ENCODE data around the gene DNAJB12. TPM values are rescaled to one million over a fixed set of nuclear protein-coding genes. Genes with fewer than 3 reads are reported as not detected.
A peak's percentile ranks its signal among the peaks of the same experiment; 100 is the strongest.
"Not testable (repeated sequence)": the region's sequence is repeated elsewhere in the genome, so short reads cannot be mapped to it uniquely, and the experiment has no call there.

Gene DNAJB12
- 54.4 and 58.1 TPM in 2 replicates for total RNA-seq (2014; rRNA removed; shearing (Covaris generic))

DNA sequence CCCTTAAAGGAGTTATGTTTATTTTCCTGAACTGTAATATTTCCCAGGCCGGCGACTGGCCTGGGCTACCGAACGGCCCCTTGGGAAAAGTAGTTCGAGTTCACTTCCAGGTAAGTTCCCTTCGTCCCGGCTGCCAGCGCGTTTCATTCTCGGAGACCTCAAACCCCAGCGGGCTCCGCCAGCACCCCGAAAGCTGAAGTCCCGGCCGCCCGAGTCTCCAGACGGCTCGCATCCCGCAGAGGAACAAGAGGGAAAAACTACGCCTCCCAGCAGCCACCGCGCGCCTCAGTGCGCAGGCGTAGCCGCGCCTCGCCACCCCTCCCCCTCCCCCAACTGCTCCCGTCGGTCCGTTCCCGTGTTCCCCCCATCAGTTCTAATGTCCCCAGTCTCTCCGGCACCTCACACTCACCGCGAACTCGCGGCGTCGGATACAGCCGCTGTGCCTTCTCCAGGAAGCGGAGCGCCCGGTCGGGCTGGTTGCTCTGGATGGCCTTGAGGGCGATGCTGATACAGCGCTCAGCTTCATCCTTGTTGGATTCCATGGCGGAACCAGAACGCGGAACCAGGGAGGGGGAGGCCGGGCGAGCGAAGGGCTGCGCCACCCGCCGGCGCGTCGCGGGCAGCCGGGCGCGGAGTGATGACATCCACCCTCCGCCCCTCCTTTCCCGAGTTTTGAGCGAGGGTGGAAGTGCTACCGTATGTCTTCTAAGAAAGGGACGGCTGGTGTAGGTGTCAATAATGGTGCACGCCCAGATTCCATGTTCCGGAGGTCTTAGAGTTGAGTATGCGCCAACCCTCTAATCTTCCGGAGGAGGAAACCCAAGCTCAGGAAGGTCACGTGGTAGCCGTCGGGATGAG, at the start of gene DNAJB12:
Gene DNAJB12 (minus strand): TSS at position 564 of the 858 bp plus-strand sequence. CDS start 22 bp downstream, at position 542.
- DNase-seq (ENCODE audit: low spot score) = peak; percentile 95

DNA sequence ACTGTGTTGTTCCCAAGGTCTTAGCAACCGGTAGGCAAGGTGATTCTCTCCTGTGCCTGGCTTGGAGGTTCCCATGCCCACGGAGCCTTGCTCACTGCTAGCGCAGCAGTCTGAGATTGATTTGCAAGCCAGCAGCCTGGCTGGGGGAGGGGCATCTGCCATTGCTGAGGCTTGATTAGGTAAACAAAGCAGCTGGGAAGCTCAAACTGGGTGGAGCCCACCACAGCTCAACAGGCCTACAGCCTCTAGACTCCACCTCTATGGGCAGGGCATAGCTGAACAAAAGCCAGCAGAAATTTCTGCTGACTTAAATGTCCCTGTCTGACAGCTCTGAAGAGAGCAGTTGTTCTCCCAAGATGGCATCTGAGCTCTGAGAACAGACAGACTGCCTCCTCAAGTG, 40.9 kb upstream of the DNAJB12 start:
- not testable (repeated sequence) for DNase-seq (ENCODE audit: low spot score)

DNA sequence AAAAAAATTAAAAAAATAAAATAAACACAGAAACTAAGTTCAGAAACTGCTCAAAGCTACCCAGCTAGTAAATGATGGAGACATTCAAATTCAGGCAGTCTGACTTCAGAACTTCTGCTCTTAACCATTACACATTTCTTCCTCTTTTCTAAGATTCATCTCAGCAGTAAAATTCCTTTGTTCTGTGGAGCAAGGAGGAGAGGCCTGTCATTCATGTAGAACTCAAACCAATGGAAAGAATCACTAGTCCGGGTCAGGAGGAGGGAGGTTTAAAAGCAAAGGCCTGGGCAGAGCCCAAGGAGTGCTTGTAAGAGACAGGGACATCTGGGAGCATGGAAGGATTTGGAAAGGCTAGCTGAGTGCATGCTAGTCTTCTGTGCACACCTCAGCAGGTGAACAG, 37.9 kb upstream of the DNAJB12 start:
- no peak for DNase-seq (ENCODE audit: low spot score)

DNA sequence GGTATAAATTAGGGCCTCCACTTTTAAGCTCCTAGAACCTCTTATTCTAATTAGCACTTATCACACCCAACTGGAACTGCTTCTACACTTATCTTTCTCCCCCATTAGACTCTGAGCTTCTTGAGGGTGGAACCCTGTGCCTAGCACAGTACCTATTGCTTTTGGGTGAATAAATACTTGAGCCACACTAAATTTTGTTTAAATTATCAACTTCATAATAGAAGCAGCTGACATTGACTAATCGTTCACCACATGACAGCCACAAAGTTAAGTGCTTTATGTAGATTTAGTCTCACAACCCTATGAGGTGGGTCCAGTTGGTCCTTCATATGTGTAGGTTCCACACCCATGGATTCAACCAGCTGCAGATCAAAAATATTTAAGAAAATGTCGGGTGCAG, 36.0 kb upstream of the DNAJB12 start:
- DNase-seq (ENCODE audit: low spot score) = no peak

DNA sequence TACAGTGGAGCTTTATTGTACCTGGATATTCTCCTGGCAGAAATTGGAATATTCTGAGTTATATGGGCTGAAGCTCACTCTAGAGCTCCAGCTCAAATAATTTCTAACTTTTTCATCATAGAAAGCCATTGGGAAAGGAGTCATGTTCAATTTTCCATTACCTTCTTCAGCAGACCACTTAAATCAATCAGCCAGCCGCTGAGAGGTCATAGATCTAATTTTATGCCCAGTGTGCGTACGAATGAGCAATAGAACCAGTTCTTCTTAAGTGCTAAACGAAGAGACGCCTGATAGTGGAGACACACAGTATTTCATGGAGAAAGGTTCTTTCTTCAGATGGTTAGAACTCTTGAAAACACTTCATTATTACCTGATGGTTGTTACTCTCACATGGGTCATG, 35.0 kb upstream of the DNAJB12 start:
- no peak for DNase-seq (ENCODE audit: low spot score)

DNA sequence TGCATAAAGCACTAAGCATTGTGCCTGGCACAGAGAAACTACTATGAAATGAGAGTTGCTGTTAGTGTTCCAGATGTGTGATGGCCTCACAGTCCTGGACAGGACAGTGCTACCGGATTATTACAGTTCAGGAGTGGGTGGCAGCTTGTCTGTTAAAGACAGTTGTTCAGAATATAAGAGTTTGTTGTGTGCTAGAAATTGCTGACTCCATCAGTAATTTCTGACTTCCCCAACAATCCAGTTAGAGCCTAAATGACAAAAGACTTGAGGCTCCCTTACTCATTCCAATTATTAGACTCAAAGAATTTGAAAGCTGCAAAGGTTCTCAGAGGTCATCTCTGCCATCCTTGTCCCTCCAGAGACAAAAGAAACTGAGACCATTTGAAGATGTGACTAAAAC, 34.3 kb upstream of the DNAJB12 start:
- DNase-seq (ENCODE audit: low spot score) = no peak

DNA sequence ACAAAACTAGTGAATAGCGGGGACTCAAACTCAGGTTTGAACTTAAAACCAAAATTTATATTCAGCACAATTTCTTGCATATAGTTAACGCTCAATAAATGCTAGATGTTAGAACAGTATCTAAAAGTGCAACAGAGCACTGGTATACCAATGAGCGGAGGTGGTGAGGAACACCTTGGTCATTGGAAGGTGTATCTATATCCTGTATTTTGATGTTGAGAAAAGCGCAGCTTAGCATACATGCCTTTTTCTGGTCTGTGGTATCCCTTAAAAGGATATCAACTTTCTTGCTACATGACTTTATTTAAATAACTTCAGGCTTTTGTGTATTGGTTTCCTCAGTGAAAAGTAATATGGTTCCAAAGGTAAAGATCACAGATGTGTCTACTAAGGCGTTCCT, 33.3 kb upstream of the DNAJB12 start:
- DNase-seq (ENCODE audit: low spot score) = no peak

DNA sequence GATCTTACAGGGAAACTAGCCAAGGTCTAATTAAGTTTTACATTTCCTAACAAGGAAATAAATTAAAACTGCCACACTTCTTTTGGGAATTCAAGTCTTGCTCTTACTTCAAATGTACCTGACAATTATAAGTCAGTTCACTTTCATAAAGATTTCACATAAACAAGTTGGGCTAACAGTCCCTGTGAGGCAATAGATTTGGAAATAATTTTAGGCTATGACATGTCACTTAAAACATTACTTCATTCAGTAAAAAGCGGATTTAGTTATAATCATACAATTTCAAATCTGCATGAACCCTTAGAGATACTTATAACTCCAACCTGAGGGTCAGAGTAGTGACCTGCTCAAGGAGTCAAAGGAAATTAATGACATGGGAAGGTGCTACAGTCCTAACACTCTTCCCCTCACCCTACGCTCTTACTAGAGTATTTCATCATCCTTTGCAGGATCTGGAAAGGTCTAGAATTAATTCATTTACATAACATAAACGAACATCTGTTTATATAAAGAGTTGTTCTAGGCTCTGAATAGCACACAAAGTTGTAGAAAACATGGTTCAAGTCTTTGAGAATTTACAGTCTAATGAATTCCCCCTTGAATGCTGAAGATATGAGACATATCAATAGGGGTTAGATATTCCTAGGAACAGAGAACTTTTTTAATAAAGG, 32.3 kb upstream of the DNAJB12 start:
- DNase-seq (ENCODE audit: low spot score) = no peak

DNA sequence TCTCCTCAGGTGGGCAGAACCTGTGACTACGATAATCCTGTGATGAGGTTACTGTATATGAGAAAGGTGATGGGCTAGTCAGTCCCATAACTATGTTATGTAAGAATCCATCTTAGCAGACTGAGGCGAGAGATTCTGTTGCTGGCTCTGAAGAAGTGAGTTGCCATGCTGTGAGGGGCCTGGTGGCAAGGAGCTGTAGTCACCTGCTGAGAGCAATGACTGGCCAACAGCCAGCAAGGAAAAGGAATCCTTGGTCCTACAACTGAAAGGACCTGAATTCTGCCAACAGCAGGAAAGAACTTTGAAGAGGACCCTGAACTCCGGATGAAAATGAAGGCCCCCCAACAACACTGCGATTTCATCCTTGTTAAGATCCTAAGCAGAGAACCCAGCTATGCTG, 31.0 kb upstream of the DNAJB12 start:
- DNase-seq (ENCODE audit: low spot score) = no peak

DNA sequence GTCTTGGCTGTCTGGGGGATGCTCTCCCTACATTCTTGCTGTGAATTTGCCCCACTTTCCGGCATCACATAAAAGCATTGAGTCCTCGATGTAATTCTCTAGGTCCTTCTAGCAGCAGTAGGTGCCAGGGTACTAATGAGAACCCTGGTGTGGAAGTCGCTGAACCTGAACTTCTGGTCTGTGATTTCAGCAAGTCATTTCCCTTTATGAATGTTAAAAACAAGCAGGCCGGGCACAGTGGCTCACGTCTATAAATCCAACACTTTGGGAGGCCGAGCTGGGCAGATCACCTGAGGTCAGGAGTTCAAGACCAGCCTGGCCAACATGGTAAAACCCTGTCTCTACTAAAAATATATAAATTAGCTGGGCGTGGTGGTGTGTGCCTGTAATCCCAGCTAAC, 30.3 kb upstream of the DNAJB12 start:
- peak; percentile 29 for DNase-seq (ENCODE audit: low spot score)

DNA sequence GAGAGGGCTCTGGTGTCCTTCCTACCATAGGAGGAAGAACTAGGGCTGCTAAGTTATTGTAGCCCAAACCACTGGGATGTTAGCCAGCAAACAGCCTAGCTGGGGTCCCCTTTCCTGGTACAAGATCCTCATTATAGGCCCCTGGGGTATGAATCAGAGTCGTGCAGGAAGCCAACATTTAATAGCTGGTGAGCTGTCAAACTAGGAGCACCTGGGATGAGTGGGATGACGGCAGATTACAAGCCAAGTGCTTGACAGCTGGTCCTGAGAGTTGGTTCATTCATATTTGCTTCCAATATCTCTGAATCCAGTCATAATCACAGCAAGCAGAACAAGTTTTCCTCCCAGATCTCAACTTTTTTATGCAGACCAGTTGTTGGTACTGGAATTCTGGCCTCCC, 25.1 kb upstream of the DNAJB12 start:
- DNase-seq (ENCODE audit: low spot score) = no peak

DNA sequence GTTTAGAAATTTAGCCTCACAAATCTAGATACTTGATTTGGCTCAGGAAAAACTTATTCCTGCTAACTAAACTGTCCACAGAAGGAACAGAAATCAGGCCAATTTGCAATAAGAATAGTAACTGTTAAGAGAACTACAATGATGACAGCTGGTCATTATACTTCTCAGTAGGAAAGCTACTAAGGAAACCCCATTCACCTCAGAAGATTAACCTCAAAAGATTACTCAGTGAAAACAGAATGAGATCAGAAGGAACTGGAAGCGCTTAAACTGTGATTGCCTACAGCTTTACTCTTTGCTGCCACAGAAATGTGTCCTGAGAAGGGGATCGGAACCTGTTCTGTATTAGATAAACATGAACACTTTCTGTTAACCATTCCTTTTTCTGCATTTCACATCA, 24.3 kb upstream of the DNAJB12 start:
- no peak for DNase-seq (ENCODE audit: low spot score)

DNA sequence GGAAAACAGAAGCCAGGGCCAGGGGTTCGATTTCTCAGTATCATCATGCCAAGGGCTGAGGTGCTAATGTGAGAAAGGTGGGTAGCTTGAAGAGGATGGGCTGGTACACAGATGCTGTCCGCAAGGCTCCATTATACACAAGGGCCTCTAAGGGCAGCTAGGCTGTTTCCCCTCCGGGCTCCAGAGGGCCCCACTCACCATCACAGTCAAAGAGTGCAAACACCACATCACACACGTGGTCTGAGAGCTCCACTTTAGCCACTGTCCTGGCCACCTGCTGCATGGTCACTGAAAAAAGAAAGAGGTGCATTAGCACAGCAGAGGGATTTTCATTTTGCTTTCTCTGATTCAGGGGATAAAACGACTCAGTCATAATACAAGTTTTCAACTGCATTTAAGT, 20.9 kb upstream of the DNAJB12 start:
- DNase-seq (ENCODE audit: low spot score) = peak; percentile 64

DNA sequence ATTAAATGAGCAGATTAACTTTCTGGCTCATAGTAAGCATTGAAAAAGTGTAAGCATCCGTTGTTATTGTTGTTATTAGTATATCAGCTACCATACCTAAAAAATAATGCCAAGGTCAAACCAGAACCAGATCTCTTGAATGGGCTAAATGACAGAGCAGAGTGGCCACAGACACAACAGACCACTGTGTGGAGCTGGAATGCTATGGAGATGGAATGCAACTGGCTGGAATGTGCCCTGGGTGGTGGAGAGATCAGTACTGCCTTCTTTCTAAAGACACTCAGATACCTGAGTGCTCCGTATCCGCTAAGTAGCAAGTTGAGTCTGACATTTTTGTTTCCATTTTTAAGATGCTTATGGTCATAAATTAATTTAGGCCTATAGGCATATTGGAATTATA, 20.5 kb upstream of the DNAJB12 start:
- DNase-seq (ENCODE audit: low spot score) = no peak

DNA sequence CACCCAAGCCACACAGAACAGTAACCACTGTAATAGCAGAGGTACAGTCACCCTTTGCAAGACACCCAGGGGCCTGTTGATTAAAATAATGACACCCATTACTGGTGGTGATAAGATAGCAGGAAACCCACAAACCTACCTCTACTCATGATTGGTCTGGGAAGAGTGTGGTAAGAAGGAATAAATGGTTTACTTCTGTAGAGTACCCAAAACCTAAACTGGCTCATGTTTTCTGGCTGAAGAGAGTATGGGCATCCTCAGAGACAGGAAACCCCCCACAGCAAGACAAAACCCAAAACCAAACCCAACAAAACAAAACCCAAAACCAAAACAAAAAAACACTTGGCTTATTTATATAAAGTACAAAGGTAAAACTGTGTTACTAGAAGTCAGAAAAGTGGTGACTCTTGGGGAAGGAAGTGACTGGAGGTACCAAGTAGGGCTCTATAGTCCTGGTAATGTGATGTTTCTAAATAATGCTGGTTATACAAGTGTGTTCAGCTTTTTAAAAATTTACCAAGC, 15.5 kb upstream of the DNAJB12 start:
- no peak for DNase-seq (ENCODE audit: low spot score)

DNA sequence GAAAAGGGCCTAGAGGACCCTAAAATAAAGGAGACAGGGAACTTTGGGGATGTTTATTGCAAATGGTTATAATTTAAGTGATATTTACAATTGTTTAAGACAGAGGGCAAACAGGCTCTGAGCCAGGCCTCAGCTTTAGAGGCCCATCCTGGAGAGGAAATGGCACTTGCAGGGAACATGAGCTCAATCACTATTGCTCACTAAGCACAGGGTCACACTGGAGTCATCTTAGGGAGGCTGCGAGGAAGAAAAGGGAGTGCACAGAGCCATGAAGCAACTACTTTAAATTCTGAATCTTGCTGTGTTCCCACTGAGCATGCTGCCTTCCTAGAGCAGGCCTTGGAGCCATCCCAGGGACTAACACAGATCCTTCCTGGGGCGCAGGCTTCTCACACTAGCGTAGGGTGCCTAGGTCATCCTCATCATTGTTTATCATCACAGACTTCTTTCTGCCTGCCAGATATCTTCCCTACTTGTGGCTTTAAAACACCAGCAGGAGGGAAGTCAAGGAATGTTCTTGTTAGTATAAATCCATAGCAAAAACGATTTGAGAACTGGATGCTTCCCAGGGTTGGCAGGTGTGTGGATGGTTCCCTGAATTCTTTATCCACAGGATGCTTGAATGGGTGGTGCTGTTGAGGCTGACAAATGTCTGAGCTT, 12.7 kb upstream of the DNAJB12 start:
- no peak for DNase-seq (ENCODE audit: low spot score)

DNA sequence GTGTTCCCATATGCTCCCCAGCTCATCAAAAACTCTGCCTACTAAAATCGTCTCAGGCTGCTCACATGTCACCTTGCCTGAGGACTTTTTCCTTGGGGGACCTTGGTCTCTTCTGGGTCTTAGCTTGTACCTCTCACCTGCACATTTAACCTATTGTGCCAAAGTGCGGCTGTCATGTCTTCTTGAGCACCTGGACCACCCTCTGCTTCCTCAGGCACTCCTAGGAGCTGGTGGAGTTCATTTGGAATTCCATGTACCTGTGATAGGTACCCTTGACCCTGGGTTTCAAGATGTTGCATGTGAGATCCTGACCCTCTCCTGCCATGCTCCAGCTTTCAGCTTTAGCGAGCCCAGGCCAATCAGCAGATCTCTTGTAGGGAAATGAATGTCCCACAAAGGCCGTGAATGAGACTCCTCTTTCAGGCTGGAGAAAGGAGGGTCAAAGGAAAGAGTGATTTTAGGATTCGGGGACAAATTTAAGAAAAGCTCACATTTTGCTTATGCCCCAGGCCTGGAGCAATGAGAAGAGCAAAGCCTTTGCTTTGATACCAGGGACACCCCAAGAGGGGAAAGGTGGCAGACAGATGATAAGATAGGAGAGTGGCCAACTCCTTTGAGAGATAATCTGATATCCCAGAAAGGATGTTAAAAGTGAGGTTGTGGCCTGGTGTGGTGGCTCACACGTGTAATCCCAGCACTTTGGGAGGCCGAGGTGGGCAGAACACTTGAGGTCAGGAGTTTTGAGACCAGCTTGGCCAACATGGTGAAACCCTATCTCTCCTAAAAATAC, 10.6 kb upstream of the DNAJB12 start:
- no peak for DNase-seq (ENCODE audit: low spot score)

DNA sequence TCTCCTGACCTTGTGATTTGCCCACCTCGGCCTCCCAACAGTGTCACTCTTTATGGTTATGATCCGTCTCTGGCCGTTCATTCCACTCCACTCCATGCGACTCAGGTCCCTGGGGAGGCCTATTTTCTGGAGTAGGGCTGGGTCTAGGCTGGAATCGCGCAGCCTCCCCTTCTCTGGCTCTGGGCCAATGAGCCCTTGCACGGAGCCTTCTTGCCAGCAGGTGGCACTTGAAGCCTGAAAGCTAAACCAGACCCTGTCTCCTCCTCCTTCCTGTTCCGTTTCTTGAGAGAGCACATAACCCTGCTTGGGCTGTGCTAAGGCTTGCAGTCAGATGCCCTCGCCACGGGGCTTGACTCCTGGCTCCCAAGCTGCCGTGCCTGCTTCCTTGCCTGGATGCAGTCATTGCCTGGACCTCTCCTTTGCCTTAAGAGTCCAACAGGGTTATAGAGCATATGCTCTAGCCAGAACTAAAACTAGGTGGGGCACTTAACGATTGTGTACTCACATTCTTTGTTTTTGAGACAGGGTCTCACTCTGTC, 9.6 kb upstream of the DNAJB12 start:
- peak; percentile 94 for DNase-seq (ENCODE audit: low spot score)

DNA sequence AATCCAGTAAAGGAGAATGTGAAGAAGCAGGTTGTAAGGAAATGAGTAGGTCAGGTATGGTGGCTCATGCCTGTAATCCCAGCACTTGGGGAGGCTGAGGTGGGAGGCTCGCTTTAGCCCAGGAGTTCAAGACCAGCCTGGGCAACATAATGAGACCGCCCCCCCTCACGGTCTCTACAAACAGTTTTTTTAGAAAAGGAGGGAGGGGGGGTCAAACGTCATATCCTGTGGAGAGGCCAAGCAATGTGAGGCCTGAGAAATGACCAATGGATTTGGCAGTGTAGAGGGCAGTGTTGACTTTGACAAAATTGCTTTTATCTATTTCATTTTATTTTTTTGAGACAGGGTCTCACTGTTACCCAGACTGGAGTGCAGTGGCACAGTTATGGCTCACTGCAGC, 2.3 kb upstream of the DNAJB12 start:
- DNase-seq (ENCODE audit: low spot score) = no peak

DNA sequence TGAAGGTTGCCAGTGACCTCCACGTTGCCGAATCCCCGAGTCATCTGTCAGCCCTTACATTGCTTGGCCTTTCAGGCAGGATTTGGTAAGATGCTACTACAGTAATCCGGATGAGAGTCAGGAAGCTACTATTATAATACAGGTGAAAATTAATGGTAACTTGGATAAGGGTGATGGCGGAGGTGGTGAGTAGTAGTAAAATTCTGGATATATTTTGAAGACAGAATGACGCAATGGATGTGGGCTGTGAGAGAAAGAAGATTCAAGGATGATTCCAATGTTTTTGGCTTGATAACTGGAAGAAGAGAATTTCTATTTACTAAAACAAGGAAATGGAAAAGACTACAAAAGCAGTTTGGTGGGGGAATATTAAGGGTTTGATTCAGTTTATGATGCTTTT, 1.4 kb upstream of the DNAJB12 start:
- DNase-seq (ENCODE audit: low spot score) = no peak

DNA sequence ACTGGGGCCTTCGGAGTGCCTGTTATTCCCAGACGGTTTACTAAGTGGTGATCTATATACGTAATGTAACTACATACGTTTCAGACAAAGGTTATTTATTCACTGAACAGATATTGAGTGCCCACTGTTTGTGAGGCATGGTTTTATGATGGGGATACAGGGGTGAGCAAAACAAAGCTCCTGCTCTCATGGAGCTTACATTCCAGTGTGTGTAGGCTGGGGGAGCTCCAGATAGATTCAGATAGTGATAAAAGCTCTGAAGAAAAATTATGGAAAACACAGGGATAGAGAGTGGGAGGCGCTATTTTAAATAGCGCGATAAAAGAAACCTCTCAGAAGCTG, 466 bp upstream of the DNAJB12 start:
- no peak for DNase-seq (ENCODE audit: low spot score)

Data from HT-29 (cell line).